GM18507 (cell line): ENCODE results near the gene PLAAT3.
"Not testable (repeated sequence)": the region's sequence is repeated elsewhere in the genome, so short reads cannot be mapped to it uniquely, and the experiment has no call there.

Experiments used
- DNase-seq: peaks from one replicate; pipeline ENCODE4 v3.0.0; 2011; ENCODE audit warnings: low read depth; ENCODE audit not compliant: insufficient read length; ENCODE audit errors: extremely low spot score
- FAIRE-seq: peaks from 2 replicates; lab custom pipeline; 2011; peaks lifted over from hg19 to GRCh38; lab: Jason Lieb, UNC

Gene PLAAT3

DNA sequence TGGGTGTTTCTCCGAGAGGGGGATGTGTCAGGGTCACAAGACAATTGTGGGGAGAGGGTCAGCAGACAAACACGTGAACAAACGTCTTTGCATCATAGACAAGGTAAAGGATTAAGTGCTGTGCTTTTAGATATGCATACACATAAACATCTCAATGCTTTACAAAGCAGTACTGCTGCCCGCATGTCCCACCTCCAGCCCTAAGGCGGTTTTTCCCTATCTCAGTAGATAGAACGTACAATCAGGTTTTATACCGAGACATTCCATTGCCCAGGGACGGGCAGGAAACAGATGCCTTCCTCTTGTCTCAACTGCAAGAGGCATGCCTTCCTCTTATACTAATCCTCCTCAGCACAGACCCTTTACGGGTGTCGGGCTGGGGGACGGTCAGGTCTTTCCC lies 86.1 kb downstream of the PLAAT3 start:
- FAIRE-seq, DNase-seq: not testable (repeated sequence)

DNA sequence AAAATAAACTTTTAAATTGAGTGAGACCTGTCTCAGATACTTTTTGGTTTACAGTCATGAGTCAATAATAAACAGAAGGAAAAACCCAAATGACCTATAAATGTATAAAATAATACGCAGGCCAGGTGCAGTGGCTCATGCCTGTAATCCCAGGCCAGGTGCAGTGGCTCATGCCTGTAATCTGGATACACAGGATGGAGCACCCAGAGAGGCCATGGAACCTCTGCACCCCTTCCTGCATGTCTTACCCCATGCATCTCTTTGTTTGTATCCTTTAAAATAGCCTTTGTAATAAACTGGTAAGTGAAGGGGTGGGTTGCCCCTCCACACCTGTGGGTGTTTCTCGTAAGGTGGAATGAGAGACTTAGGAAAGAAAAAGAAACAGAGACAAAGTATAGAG lies 86.6 kb downstream of the PLAAT3 start:
- DNase-seq (no peak), FAIRE-seq (no peak)
